HG03060 (cell line): Measurements from ENCODE around the gene SAT2.

ENCODE experiments used
- ATAC-seq: cut with Tn5 transposase; IDR thresholded peaks from one replicate; pipeline ENCODE4 v1.9.1; 2021; ENCODE audit warnings: low read depth, moderate number of reproducible peaks; ENCODE audit not compliant: unreplicated experiment

Gene SAT2

GRCh38 chr17:7593296-7593695 lies 34.3 kb downstream of the SAT2 start:
- ATAC-seq: no peak

GRCh38 chr17:7592422-7593021 lies 35.1 kb downstream of the SAT2 start:
- ATAC-seq: no peak

GRCh38 chr17:7591596-7591995 lies 36.0 kb downstream of the SAT2 start:
- ATAC-seq: no peak

- no peak for ATAC-seq
Observed at GRCh38 chr17:7590743-7591142, 36.9 kb downstream of the SAT2 start.

GRCh38 chr17:7589891-7590691 lies 37.5 kb downstream of the SAT2 start, which contains the start of gene SOX15:
Gene SOX15 (minus strand): TSS chr17:7590094. CDS start chr17:7589676, 418 bp downstream.
- ATAC-seq: no peak

GRCh38 chr17:7589204-7589868 lies 38.3 kb downstream of the SAT2 start:
- ATAC-seq: no peak

GRCh38 chr17:7588553-7589203 lies 38.9 kb downstream of the SAT2 start:
- ATAC-seq: no peak

GRCh38 chr17:7587420-7588151 lies 40.0 kb downstream of the SAT2 start:
- ATAC-seq: no peak

GRCh38 chr17:7586673-7587419 lies 40.8 kb downstream of the SAT2 start:
- no peak for ATAC-seq

GRCh38 chr17:7583253-7584109 lies 44.1 kb downstream of the SAT2 start, which contains the start of gene MPDU1:
Gene MPDU1 (plus strand): TSS chr17:7583852. CDS start chr17:7583863, 11 bp downstream.
- ATAC-seq: peak; percentile 50

GRCh38 chr17:7582396-7583252 lies 45.0 kb downstream of the SAT2 start:
- no peak for ATAC-seq

- no peak for ATAC-seq
Observed at GRCh38 chr17:7580604-7581575, 46.7 kb downstream of the SAT2 start.

GRCh38 chr17:7579834-7580603 lies 47.6 kb downstream of the SAT2 start:
- no peak for ATAC-seq

GRCh38 chr17:7579001-7579833 lies 48.4 kb downstream of the SAT2 start, which contains the start of gene CD68:
Gene CD68 (plus strand): TSS chr17:7579638. CDS start chr17:7579678, 40 bp downstream.
- ATAC-seq: peak; percentile 30
